K562 (cell line): ENCODE data around the gene KLHL13. TPM values are rescaled to one million over a fixed set of nuclear protein-coding genes. Genes with fewer than 3 reads are reported as not detected.

Source experiments
- ATAC-seq: fragments of 200-7000 bp; cut with Tn5 transposase; 3 replicates; pipeline ENCODE4 v1.9.1; 2020; ENCODE audit warnings: moderate library complexity
- BruUV-seq: library from RNA; stranded (reverse); fragments of 400-500 nt; replicated peaks from 2 replicates; lab custom pipeline; 2021; lab: Mats Ljungman, UMichigan
- CTCF ChIA-PET: fragments of 300-600 bp; formaldehyde crosslinking; extraction: SDS; loops from one replicate; lab custom pipeline; 2021; ENCODE audit warnings: low intra/inter-chr PET ratio; lab: Yijun Ruan, JAX
- POLR2A ChIA-PET: fragments of 300-600, 350-650 bp; sonication (Branson Sonifier 250); formaldehyde crosslinking; extraction: SDS; loops from one replicate; lab custom pipeline; 2021; ENCODE audit warnings: antibody characterized with exemption, inconsistent platforms; lab: Yijun Ruan, JAX
- DNase-seq, 4 experiments: peaks; one replicate each; pipeline versions ENCODE4 v3.0.0 to v3.0.0-alpha.2; 2011 to 2018; ENCODE audit warnings: low spot score in 3 of 4, mixed read lengths in 3 of 4; ENCODE audit errors: extremely low read depth in 1 of 4
- FAIRE-seq: peaks from 2 replicates; lab custom pipeline; 2011; peaks lifted over from hg19 to GRCh38; lab: Jason Lieb, UNC
- H2AFZ ChIP-seq: 2 replicates; pipeline ENCODE4 v1.6.0; 2011; ENCODE audit warnings: low read depth, low read length, control low read depth, inconsistent platforms
- H3K27ac ChIP-seq: fragments of 200-600 bp; 3 replicates; pipeline ENCODE4 v1.8.0; 2011; ENCODE audit warnings: low read depth, mild to moderate bottlenecking, control low read depth, inconsistent platforms, low read length, moderate library complexity, mixed read lengths; ENCODE audit errors: extremely low read depth
- H3K27me3 ChIP-seq, 2 experiments: fragments of 300-600 bp in 1 of 2; 2 replicates in 1 of 2; 3 replicates in 1 of 2; pipeline versions ENCODE4 v1.6.0 to v1.8.0; 2011; ENCODE audit warnings: inconsistent platforms in 2 of 2, low read length in 2 of 2, mild to moderate bottlenecking in 1 of 2, mixed read lengths in 1 of 2, moderate library complexity in 1 of 2; ENCODE audit not compliant: control insufficient read depth in 2 of 2, insufficient read depth in 2 of 2
- H3K36me3 ChIP-seq: fragments of 300-600 bp; 3 replicates; pipeline ENCODE4 v1.8.0; 2011; ENCODE audit warnings: mild to moderate bottlenecking, low read length, inconsistent platforms; ENCODE audit not compliant: control insufficient read depth, insufficient read depth
- H3K4me1 ChIP-seq, 2 experiments: fragments of 200-600 bp in 1 of 2; replicated peaks in 1 of 2; 2 replicates in 1 of 2; 3 replicates in 1 of 2; pipeline versions ENCODE4 v1.5.1 to v1.8.0; 2011; ENCODE audit warnings: inconsistent platforms in 2 of 2, low read length in 2 of 2, mild to moderate bottlenecking in 1 of 2, mixed read lengths in 1 of 2, moderate library complexity in 1 of 2; ENCODE audit not compliant: control insufficient read depth in 2 of 2, insufficient read depth in 2 of 2
- H3K4me2 ChIP-seq: 2 replicates; pipeline ENCODE4 v1.6.1; 2011; ENCODE audit warnings: low read length, control low read depth, inconsistent platforms, mixed read lengths; ENCODE audit not compliant: insufficient read depth
- H3K4me3 ChIP-seq: fragments of 200-600 bp; sonication (generic), shearing (Covaris generic); 2 replicates; pipeline ENCODE4 v1.5.1; 2016; ENCODE audit warnings: control low read depth, inconsistent platforms
- H3K79me2 ChIP-seq: fragments of 200-600 bp; 3 replicates; pipeline ENCODE4 v1.8.0; 2011; ENCODE audit warnings: low read length, inconsistent platforms; ENCODE audit not compliant: control insufficient read depth, insufficient read depth
- H3K9ac ChIP-seq, 2 experiments: 2 replicates each; pipeline versions ENCODE4 v1.6.0 to v1.6.1; 2011; ENCODE audit warnings: low read depth in 2 of 2, low read length in 2 of 2, control low read depth in 1 of 2, inconsistent platforms in 1 of 2, mild to moderate bottlenecking in 1 of 2, mixed read lengths in 1 of 2; ENCODE audit not compliant: insufficient read depth in 1 of 2
- H3K9me1 ChIP-seq: one replicate; pipeline ENCODE4 v1.6.0; 2011; ENCODE audit warnings: inconsistent platforms, mild to moderate bottlenecking, low read length, moderate library complexity; ENCODE audit not compliant: control insufficient read depth, insufficient read depth
- H3K9me3 ChIP-seq: replicated peaks from 2 replicates; pipeline ENCODE4 v1.5.1; 2011; ENCODE audit warnings: low read depth, low read length, inconsistent platforms; ENCODE audit not compliant: control insufficient read depth, insufficient read depth
- H4K20me1 ChIP-seq: replicated peaks from 2 replicates; pipeline ENCODE4 v1.6.1; 2011; ENCODE audit warnings: low read length, inconsistent platforms, mixed read lengths; ENCODE audit not compliant: control insufficient read depth, insufficient read depth
- BRD9 ChIP-seq: fragments of 450-650 bp; IDR thresholded peaks from 2 replicates; pipeline ENCODE4 v1.6.1; 2018; ENCODE audit warnings: low read depth; ENCODE audit not compliant: partially characterized antibody
- CREB1 ChIP-seq, 2 experiments: sonication (generic) in 1 of 2; formaldehyde crosslinking in 1 of 2; IDR thresholded peaks; 2 replicates each; pipeline versions ENCODE4 v1.6.1 to v1.8.0; 2012 to 2022; ENCODE audit warnings: inconsistent platforms in 1 of 2, mild to moderate bottlenecking in 1 of 2, missing genetic modification reagents in 1 of 2, moderate library complexity in 1 of 2
- FOXP4 ChIP-seq: sonication (generic); formaldehyde crosslinking; IDR thresholded peaks from 2 replicates; pipeline ENCODE4 v1.8.0; 2022; ENCODE audit warnings: mild to moderate bottlenecking, missing genetic modification reagents, borderline replicate concordance
- HIVEP1 ChIP-seq: fragments of 250-450 bp; sonication (Bioruptor Pico); IDR thresholded peaks from 2 replicates; pipeline ENCODE4 v1.4.0; 2020; ENCODE audit warnings: mild to moderate bottlenecking
- ILF3 ChIP-seq: fragments of 450-650 bp; IDR thresholded peaks from 2 replicates; pipeline ENCODE4 v1.6.1; 2018; ENCODE audit warnings: antibody characterized with exemption, mild to moderate bottlenecking, moderate library complexity, borderline replicate concordance
- MAFG ChIP-seq: fragments of 450-650 bp; conservative IDR thresholded peaks from 2 replicates; pipeline ENCODE4 v1.6.1; 2016; ENCODE audit warnings: missing genetic modification characterization, missing compliant biosample characterization
- MTA3 ChIP-seq: fragments of 450-650 bp; formaldehyde crosslinking; IDR thresholded peaks from 2 replicates; pipeline ENCODE4 v1.6.1; 2017; ENCODE audit warnings: mild to moderate bottlenecking, borderline replicate concordance
- NCOR1 ChIP-seq: fragments of 450-650 bp; IDR thresholded peaks from 2 replicates; pipeline ENCODE4 v1.6.1; 2016; ENCODE audit warnings: mild to moderate bottlenecking, moderate library complexity
- NR1H2 ChIP-seq: sonication (generic); formaldehyde crosslinking; IDR thresholded peaks from 2 replicates; pipeline ENCODE4 v1.4.0; 2020; ENCODE audit warnings: mild to moderate bottlenecking, missing genetic modification reagents
- PPARD ChIP-seq: fragments of 250-450 bp; sonication (Bioruptor Pico); IDR thresholded peaks from 2 replicates; pipeline ENCODE4 v1.8.0; 2022; ENCODE audit warnings: inconsistent platforms, mild to moderate bottlenecking, moderate library complexity
- RBM25 ChIP-seq: fragments of 200-400 bp; formaldehyde crosslinking; IDR thresholded peaks from 2 replicates; pipeline ENCODE4 v1.6.1; 2018; ENCODE audit warnings: low read length, low read depth, moderate library complexity; ENCODE audit not compliant: severe bottlenecking
- TBL1XR1 ChIP-seq, 2 experiments: IDR thresholded peaks; 2 replicates each; pipeline ENCODE4 v1.6.1; 2012; ENCODE audit warnings: improper control_type of control experiment in 2 of 2, low read length in 2 of 2, mild to moderate bottlenecking in 1 of 2
- THAP12 ChIP-seq: fragments of 250-450 bp; sonication (Bioruptor Pico); IDR thresholded peaks from 2 replicates; pipeline ENCODE4 v1.9.0; 2021; ENCODE audit warnings: mild to moderate bottlenecking, inconsistent platforms
- ZBTB12 ChIP-seq: fragments of 250-450 bp; sonication (Bioruptor Pico); IDR thresholded peaks from 2 replicates; pipeline ENCODE4 v1.4.0; 2020
- WGBS: fragments of 100-300 bp; shearing (Covaris generic); methylation state at CpG from one replicate; pipeline ENCODE4 v1.1.6; 2016; ENCODE audit warnings: low coverage, mixed read lengths; ENCODE audit not compliant: insufficient coverage; ENCODE audit errors: missing lambda C conversion rate; 5-methylcytosine and 5-hydroxymethylcytosine counted together
- in situ Hi-C: fragments of 300-500 bp; cut with MboI; formaldehyde crosslinking; loops from 4 replicates; pipeline ENCODE4 v1.15.0; 2018; ENCODE audit warnings: inconsistent platforms, mixed read lengths
- intact Hi-C: fragments of 100-400 bp; cut with micrococcal nuclease; formaldehyde crosslinking; loops from 2 replicates; pipeline ENCODE4 v1.14.2; 2022
- polyA plus RNA-seq, 8 experiments: library from polyadenylated mRNA; depleted of rRNA in 4 of 8; stranded (reverse) in 5 of 8; unstranded in 3 of 8; fragments of >200 nt; fragmentation: Nextera tagmentation in 2 of 8; fragmentation: Illumina TruSeq in 1 of 8; extraction: Ambion mirVana in 2 of 8; extraction: Trizol in 1 of 8; gene quantifications; 2 replicates each; pipeline versions ENCODE4 v1.2.1 to v1.2.3, GENCODE V29; 2011 to 2014; ENCODE audit warnings: inconsistent platforms in 1 of 8, missing spikeins in 1 of 8
- total RNA-seq, 7 experiments: library from RNA; depleted of rRNA in 6 of 7; stranded (reverse); fragments of >200 nt in 6 of 7; fragmentation: Illumina TruSeq in 2 of 7; extraction: Trizol in 2 of 7; gene quantifications; 2 replicates each; pipeline versions ENCODE4 v1.2.1 to v1.2.3, GENCODE V29; 2011 to 2021; ENCODE audit warnings: low replicate concordance in 1 of 7

KLHL13 gene
- total and polyA plus RNA-seq, 9 of the 15 experiments (the other 6 are each of a cell fraction or from before 2014, with no cell fraction given), result 1.2 to 4.1 (median 2.2) TPM

GRCh38 chrX:117996918-117997480 is 119.6 kb downstream of the KLHL13 start (continued):
- no peak for TF ChIP-seq FOXP4
- TF ChIP-seq, all 486 proteins: peak for 3

GRCh38 chrX:117996408-117996807 is 120.2 kb downstream of the KLHL13 start:
- POLR2A ChIA-PET, result no interaction called here
- no peak overlapping the region for H3K27ac ChIP-seq
- no peaks in the 10 kb centered on the region for H3K27me3 ChIP-seq
- no peaks in the 10 kb centered on the region for H3K4me1 ChIP-seq
- H3K4me2 ChIP-seq, result no peak overlapping the region
- FAIRE-seq (no peak), DNase-seq (no peak), ATAC-seq (no peak)
- no peak overlapping the region for H3K4me3 ChIP-seq
- 3% methylated on average over 4 of the region's 4 CpGs for WGBS
- H3K9ac ChIP-seq, result no peak overlapping the region
- no peaks in the 10 kb centered on the region for H3K9me1 ChIP-seq
- H2AFZ ChIP-seq, result no peak overlapping the region
- intact Hi-C loops (no loop called here), in situ Hi-C loops (no loop called here)
- CTCF ChIA-PET, result no interaction called here
- BruUV-seq, result no TSS peak
- no peaks in the 10 kb centered on the region for H4K20me1 ChIP-seq
- no peaks in the 10 kb centered on the region; the same call in 1 of the 2 replicates for H3K9me3 ChIP-seq
- H3K79me2 ChIP-seq, result no peaks in the 10 kb centered on the region
- no peaks in the 10 kb centered on the region for H3K36me3 ChIP-seq
- TF ChIP-seq THAP12 (CRISPR knock-in tag) (no peak), ZBTB12 (no peak), RBM25 (no peak), CREB1 (IDR thresholded peaks at IDR 0.05) (no peak), CREB1 (CRISPR knock-in tag; IDR thresholded peaks at IDR 0.05) (no peak), HIVEP1 (CRISPR knock-in tag) (no peak), TBL1XR1 (IDR thresholded peaks at IDR 0.05; ENCODE audit: low read length in 2 of 2) (no peak), NR1H2 (CRISPR knock-in tag) (no peak), MTA3 (no peak), PPARD (CRISPR knock-in tag) (no peak), MAFG (tag) (no peak), NCOR1 (no peak), BRD9 (no peak), ILF3 (no peak)
